Memory B cell (primary cell): Measurements from ENCODE around the gene ASPG.
A peak's percentile ranks its signal among the peaks of the same experiment; 100 is the strongest.

Experiments
- ATAC-seq: fragments of 150-1000 bp; cut with Tn5 transposase; 2 replicates; pipeline ENCODE4 v1.10.0; 2021; ENCODE audit warnings: low read depth, mild to moderate bottlenecking, moderate library complexity
- DNase-seq, 2 donors: peaks; one replicate each; pipeline ENCODE4 v3.0.0; 2022; ENCODE audit warnings: low spot score in 2 of 2
- H3K27ac Mint-ChIP-seq: one replicate; pipeline ENCODE4 v1.8.0; 2022; ENCODE audit warnings: mild to moderate bottlenecking, moderate library complexity, mixed read lengths
- H3K27me3 Mint-ChIP-seq: one replicate; pipeline ENCODE4 v1.8.0; 2022; ENCODE audit warnings: mixed read lengths
- H3K36me3 Mint-ChIP-seq: one replicate; pipeline ENCODE4 v1.8.0; 2022; ENCODE audit warnings: mild to moderate bottlenecking, mixed read lengths
- H3K4me1 Mint-ChIP-seq: one replicate; pipeline ENCODE4 v1.8.0; 2022; ENCODE audit warnings: mixed read lengths
- H3K4me3 Mint-ChIP-seq: one replicate; pipeline ENCODE4 v1.8.0; 2022; ENCODE audit warnings: mild to moderate bottlenecking, moderate library complexity, mixed read lengths
- H3K9me3 Mint-ChIP-seq: one replicate; pipeline ENCODE4 v1.8.0; 2022; ENCODE audit warnings: mixed read lengths

The ASPG gene

GRCh38 chr14:104094056-104094708, 8.7 kb downstream of the ASPG start:
- no peak for DNase-seq
- Mint-ChIP-seq H3K4me1 (peaks cover 5% of the 10 kb centered on the region), H3K36me3 (no peaks in the 10 kb centered on the region), H3K9me3 (no peaks in the 10 kb centered on the region), H3K27me3 (peaks cover 11% of the 10 kb centered on the region), H3K27ac (no peak overlapping the region), H3K4me3 (no peak overlapping the region)
- peak; percentile 12 for ATAC-seq

GRCh38 chr14:104094709-104095425, 9.4 kb downstream of the ASPG start:
- peaks cover 11% of the 10 kb centered on the region for H3K27me3 Mint-ChIP-seq
- no peak overlapping the region for H3K4me3 Mint-ChIP-seq
- no peaks in the 10 kb centered on the region for H3K36me3 Mint-ChIP-seq
- H3K9me3 Mint-ChIP-seq: no peaks in the 10 kb centered on the region
- DNase-seq: peak; percentile 72 to 83
- H3K27ac Mint-ChIP-seq: no peak overlapping the region
- H3K4me1 Mint-ChIP-seq: peaks cover 5% of the 10 kb centered on the region
- peak; percentile 78 for ATAC-seq

- H3K27me3 Mint-ChIP-seq: peaks cover 11% of the 10 kb centered on the region
- H3K27ac Mint-ChIP-seq: no peak overlapping the region
- no peaks in the 10 kb centered on the region for H3K36me3 Mint-ChIP-seq
- H3K4me1 Mint-ChIP-seq: peaks cover 5% of the 10 kb centered on the region
- ATAC-seq: no peak
- DNase-seq: no peak
- H3K9me3 Mint-ChIP-seq: no peaks in the 10 kb centered on the region
- no peak overlapping the region for H3K4me3 Mint-ChIP-seq
Measured at GRCh38 chr14:104095426-104096310, 10.2 kb downstream of the ASPG start.

- DNase-seq (no peak), ATAC-seq (no peak)
- peaks cover 11% of the 10 kb centered on the region for H3K27me3 Mint-ChIP-seq
- H3K9me3 Mint-ChIP-seq: no peaks in the 10 kb centered on the region
- no peak overlapping the region for H3K4me3 Mint-ChIP-seq
- H3K36me3 Mint-ChIP-seq: no peaks in the 10 kb centered on the region
- no peak overlapping the region for H3K27ac Mint-ChIP-seq
- H3K4me1 Mint-ChIP-seq: peaks cover 5% of the 10 kb centered on the region
Measured at GRCh38 chr14:104096318-104096717, 10.8 kb downstream of the ASPG start.

GRCh38 chr14:104096751-104097700, 11.5 kb downstream of the ASPG start:
- Mint-ChIP-seq H3K4me1 (peaks cover 5% of the 10 kb centered on the region), H3K4me3 (no peak overlapping the region)
- no peak for ATAC-seq

GRCh38 chr14:104098272-104099095, 13.0 kb downstream of the ASPG start:
- H3K36me3 Mint-ChIP-seq: no peaks in the 10 kb centered on the region
- ATAC-seq (no peak), DNase-seq (no peak)
- no peak overlapping the region for H3K27ac Mint-ChIP-seq
- H3K9me3 Mint-ChIP-seq: no peaks in the 10 kb centered on the region
- H3K4me1 Mint-ChIP-seq: peaks cover 5% of the 10 kb centered on the region
- H3K4me3 Mint-ChIP-seq: no peak overlapping the region
- peaks cover 8% of the 10 kb centered on the region for H3K27me3 Mint-ChIP-seq

More at GRCh38 chr14:104096751-104097700, 11.5 kb downstream of the ASPG start:
- H3K27me3 Mint-ChIP-seq: peaks cover 8% of the 10 kb centered on the region
- H3K27ac Mint-ChIP-seq: no peak overlapping the region
- H3K36me3 Mint-ChIP-seq: no peaks in the 10 kb centered on the region
- DNase-seq: no peak
- H3K9me3 Mint-ChIP-seq: no peaks in the 10 kb centered on the region

GRCh38 chr14:104099096-104100041, 13.9 kb downstream of the ASPG start:
- peaks cover 3% of the 10 kb centered on the region for H3K4me1 Mint-ChIP-seq
- no peaks in the 10 kb centered on the region for H3K36me3 Mint-ChIP-seq
- ATAC-seq (no peak), DNase-seq (no peak)
- peaks cover 6% of the 10 kb centered on the region for H3K27me3 Mint-ChIP-seq
- H3K27ac Mint-ChIP-seq: no peak overlapping the region
- H3K9me3 Mint-ChIP-seq: no peaks in the 10 kb centered on the region
- H3K4me3 Mint-ChIP-seq: no peak overlapping the region

GRCh38 chr14:104100171-104101085, 14.9 kb downstream of the ASPG start:
- Mint-ChIP-seq H3K9me3 (no peaks in the 10 kb centered on the region), H3K4me1 (no peaks in the 10 kb centered on the region), H3K4me3 (no peak overlapping the region), H3K27me3 (peaks cover 3% of the 10 kb centered on the region), H3K36me3 (no peaks in the 10 kb centered on the region), H3K27ac (no peak overlapping the region)
- no peak for DNase-seq
- ATAC-seq: no peak

GRCh38 chr14:104101086-104101621, 15.7 kb downstream of the ASPG start:
- Mint-ChIP-seq H3K4me3 (no peak overlapping the region), H3K9me3 (no peaks in the 10 kb centered on the region), H3K27ac (no peak overlapping the region), H3K36me3 (no peaks in the 10 kb centered on the region), H3K4me1 (no peaks in the 10 kb centered on the region), H3K27me3 (no peaks in the 10 kb centered on the region)
- DNase-seq: no peak
- no peak for ATAC-seq

GRCh38 chr14:104101651-104102281, 16.3 kb downstream of the ASPG start:
- ATAC-seq: no peak
- Mint-ChIP-seq H3K36me3 (no peaks in the 10 kb centered on the region), H3K27ac (no peak overlapping the region), H3K4me3 (no peak overlapping the region), H3K27me3 (no peaks in the 10 kb centered on the region), H3K9me3 (no peaks in the 10 kb centered on the region), H3K4me1 (no peaks in the 10 kb centered on the region)
- no peak for DNase-seq
